A549 (cell line): ENCODE measurements around the gene GNG2. TPM values are rescaled to one million over a fixed set of nuclear protein-coding genes. Genes with fewer than 3 reads are reported as not detected.

Source experiments
- ATAC-seq, 2 experiments: fragments of 200-7000 bp in 1 of 2; fragments of >200 bp in 1 of 2; cut with Nextera tagmentation in 1 of 2; cut with Tn5 transposase in 1 of 2; 3 replicates each; pipeline versions ENCODE4 v1.8.0 to v1.9.1; 2018 to 2020; ENCODE audit warnings: mild to moderate bottlenecking in 1 of 2, moderate library complexity in 1 of 2
- CTCF ChIA-PET: fragments of 300-600 bp; sonication (Branson Sonifier 250); formaldehyde crosslinking; extraction: SDS; loops from one replicate; lab custom pipeline; 2021; ENCODE audit warnings: antibody characterized with exemption, inconsistent platforms; lab: Yijun Ruan, JAX
- POLR2A ChIA-PET: fragments of 350-600 bp; formaldehyde crosslinking; extraction: SDS; loops from one replicate; lab custom pipeline; 2021; ENCODE audit warnings: antibody characterized with exemption, inconsistent platforms; lab: Yijun Ruan, JAX
- DNase-seq, 2 experiments: peaks; one replicate each; pipeline versions ENCODE4 v3.0.0 to v3.0.0-alpha.2; 2011 to 2016; ENCODE audit warnings: low read depth in 1 of 2, low spot score in 1 of 2
- FAIRE-seq: peaks from 2 replicates; lab custom pipeline; 2011; peaks lifted over from hg19 to GRCh38; lab: Jason Lieb, UNC
- H3K27ac ChIP-seq, 2 experiments: fragments of >200 bp; sonication (Bioruptor Twin); formaldehyde crosslinking; 3 replicates each; pipeline ENCODE4 v1.5.1; 2016 to 2017
- H3K4me1 ChIP-seq: fragments of >200 bp; sonication (Bioruptor Twin); formaldehyde crosslinking; 3 replicates; pipeline ENCODE4 v1.6.1; 2016
- H3K4me2 ChIP-seq: fragments of >200 bp; sonication (Bioruptor Twin); formaldehyde crosslinking; 3 replicates; pipeline ENCODE4 v1.6.1; 2016
- H3K4me3 ChIP-seq: fragments of >200 bp; sonication (Bioruptor Twin); formaldehyde crosslinking; 3 replicates; pipeline ENCODE4 v1.5.1; 2016
- H3K9me3 ChIP-seq: fragments of >200 bp; sonication (Bioruptor Twin); formaldehyde crosslinking; 3 replicates; pipeline ENCODE4 v1.6.1; 2016
- CTCF ChIP-seq: fragments of >200 bp; sonication (Bioruptor Twin); formaldehyde crosslinking; IDR thresholded peaks from 3 replicates; pipeline ENCODE4 v1.5.1; 2016
- FOXS1 ChIP-seq: fragments of 250-450 bp; sonication (Bioruptor Pico); IDR thresholded peaks from 2 replicates; pipeline ENCODE4 v1.5.0; 2020; ENCODE audit warnings: mild to moderate bottlenecking, moderate library complexity
- GATA3 ChIP-seq: IDR thresholded peaks from 2 replicates; pipeline ENCODE4 v1.6.1; 2012; ENCODE audit warnings: borderline replicate concordance
- HES2 ChIP-seq: fragments of >200 bp; sonication (Bioruptor Twin); formaldehyde crosslinking; IDR thresholded peaks from 2 replicates; pipeline ENCODE4 v1.6.1; 2016
- HOXA7 ChIP-seq: fragments of 250-450 bp; sonication (Bioruptor Pico); IDR thresholded peaks from 2 replicates; pipeline ENCODE4 v1.5.0; 2020; ENCODE audit warnings: mild to moderate bottlenecking, moderate library complexity
- HOXB13 ChIP-seq: fragments of 250-450 bp; sonication (Bioruptor Pico); IDR thresholded peaks from 2 replicates; pipeline ENCODE4 v1.5.0; 2020; ENCODE audit warnings: low read depth, mild to moderate bottlenecking, moderate library complexity
- HOXB5 ChIP-seq: fragments of 250-450 bp; sonication (Bioruptor Pico); IDR thresholded peaks from 2 replicates; pipeline ENCODE4 v1.5.0; 2020; ENCODE audit warnings: mild to moderate bottlenecking, moderate library complexity
- JUNB ChIP-seq: fragments of >200 bp; sonication (Bioruptor Twin); formaldehyde crosslinking; IDR thresholded peaks from 2 replicates; pipeline ENCODE4 v1.6.1; 2016
- KDM1A ChIP-seq: fragments of 200-600 bp; sonication (generic); IDR thresholded peaks from 2 replicates; pipeline ENCODE4 v1.6.1; 2016; ENCODE audit warnings: low read depth, mild to moderate bottlenecking
- MAFK ChIP-seq: fragments of 450-650 bp; IDR thresholded peaks from 2 replicates; pipeline ENCODE4 v1.6.1; 2014; ENCODE audit not compliant: partially characterized antibody
- MAZ ChIP-seq: fragments of 150-350 bp; IDR thresholded peaks from 2 replicates; pipeline ENCODE4 v1.6.1; 2014; ENCODE audit warnings: antibody characterized with exemption, low read depth, low read length, borderline replicate concordance
- NFE2L2 ChIP-seq: fragments of 150-350 bp; conservative IDR thresholded peaks from 2 replicates; pipeline ENCODE4 v1.6.1; 2014; ENCODE audit warnings: low read length
- PHF8 ChIP-seq: fragments of 200-600 bp; sonication (generic); IDR thresholded peaks from 2 replicates; pipeline ENCODE4 v1.6.1; 2016; ENCODE audit warnings: low read depth, mild to moderate bottlenecking, antibody characterized with exemption, moderate library complexity, borderline replicate concordance
- SMC3 ChIP-seq: fragments of >200 bp; sonication (Bioruptor Twin); formaldehyde crosslinking; IDR thresholded peaks from 3 replicates; pipeline ENCODE4 v1.6.1; 2018; ENCODE audit warnings: inconsistent platforms
- SREBF2 ChIP-seq: fragments of 450-650 bp; IDR thresholded peaks from 2 replicates; pipeline ENCODE4 v1.6.1; 2014; ENCODE audit warnings: mild to moderate bottlenecking, moderate library complexity
- USF2 ChIP-seq: fragments of 450-650 bp; IDR thresholded peaks from 2 replicates; pipeline ENCODE4 v1.6.1; 2014; ENCODE audit warnings: antibody characterized with exemption
- ZC3H11A ChIP-seq: fragments of 450-650 bp; IDR thresholded peaks from 2 replicates; pipeline ENCODE4 v1.6.1; 2014; ENCODE audit warnings: antibody characterized with exemption, mild to moderate bottlenecking
- WGBS: methylation state at CpG from one replicate; pipeline ENCODE4 v1.1.6; 2017; ENCODE audit errors: missing lambda C conversion rate; 5-methylcytosine and 5-hydroxymethylcytosine counted together
- polyA minus RNA-seq: library from RNA; depleted of rRNA, polyadenylated mRNA; stranded (reverse); fragments of >200 nt; gene quantifications from 2 replicates; pipeline ENCODE4 v1.2.3, GENCODE V29; 2011; rRNA and poly(A)+ RNA removed
- polyA plus RNA-seq, 4 experiments: library from polyadenylated mRNA; depleted of rRNA in 3 of 4; stranded (reverse); fragments of >200 nt; fragmentation: RNase III in 1 of 4; extraction: RNeasy Plus Mini Kit Qiagen cat#74134 plus additional on column Dnase treatment in 1 of 4; gene quantifications; 2 replicates in 3 of 4; 3 replicates in 1 of 4; pipeline ENCODE4 v1.2.3, GENCODE V29; 2011 to 2017

Gene GNG2
- polyA plus RNA-seq (2011; rRNA removed) (2.2 and 3.0 TPM in 2 replicates), polyA plus RNA-seq (2017; fragmentation: RNase III; extraction: RNeasy Plus Mini Kit Qiagen cat#74134 plus additional on column Dnase treatment) (1.8 to 2.4 TPM (median 2.1 TPM) in 3 replicates), polyA minus RNA-seq (1.2 and 2.1 TPM in 2 replicates)
- 0.69 and 0.78 TPM in 2 replicates for polyA plus RNA-seq (2012; cell fraction: cytosol; rRNA removed)
- polyA plus RNA-seq (2012; cell fraction: nucleus; rRNA removed) = 0.24 and 0.44 TPM in 2 replicates

- H3K27ac ChIP-seq = peak within 1 kb of the TSS; percentile 58 to 71
- ChIA-PET CTCF (interaction anchor here (0.7 to 4.0 kb wide), 2 partner anchors 32 to 119 kb away, joined by 3 to 21 read pairs; no protein-coding TSS in a partner anchor), POLR2A (interaction anchor here (1.3 kb wide), 1 partner anchor 13 kb away, joined by 4 read pairs; no protein-coding TSS in a partner anchor)
- peak within 1 kb of the TSS; percentile 93 for H3K4me2 ChIP-seq
- H3K9me3 ChIP-seq = no peaks in the 10 kb centered on the region
- DNase-seq = peak; percentile 40 to 56
- no peak for FAIRE-seq
- 16% methylated on average over 22 of the region's 22 CpGs for WGBS
- peak within 1 kb of the TSS; percentile 51 for H3K4me3 ChIP-seq
- TF ChIP-seq HOXA7 (CRISPR knock-in tag) = no peak
- no peak for TF ChIP-seq USF2
- TF ChIP-seq ZC3H11A = no peak
- TF ChIP-seq NFE2L2 = no peak
- TF ChIP-seq SREBF2 = no peak
- no peak for TF ChIP-seq FOXS1 (CRISPR knock-in tag)
- no peak for TF ChIP-seq CTCF
- TF ChIP-seq PHF8 = no peak
- no peak for TF ChIP-seq GATA3
- no peak for TF ChIP-seq HOXB13 (CRISPR knock-in tag)
- TF ChIP-seq JUNB = no peak
- ATAC-seq = peak; percentile 99 to 100
- H3K4me1 ChIP-seq = 0 out of 3 replicates have a peak, but pooled peaks cover 4% of the 10 kb centered on the region
These were observed at the start of gene GNG2 for GRCh38 chr14:51860164-51860824. TSS of gene GNG2 (plus strand) at chr14:51860612. CDS start at chr14:51950679, 90,067 bp downstream.

- TF ChIP-seq MAZ (no peak), HOXB13 (CRISPR knock-in tag) (no peak), HES2 (no peak), KDM1A (no peak), NFE2L2 (no peak), HOXB5 (CRISPR knock-in tag) (no peak)
- TF ChIP-seq, all 56 proteins: peak for 0
- H3K27ac ChIP-seq = no peak overlapping the region
- H3K4me1 ChIP-seq = no peaks in the 10 kb centered on the region
- no peak for FAIRE-seq
- H3K9me3 ChIP-seq = peaks cover 5% of the 10 kb centered on the region; the same call in 1 of the 3 replicates
- POLR2A ChIA-PET = no interaction called here
- DNase-seq = no peak
- no peak overlapping the region for H3K4me3 ChIP-seq
- no peak for ATAC-seq
- CTCF ChIA-PET = interaction anchor here (0.6 to 1.3 kb wide), 2 partner anchors 17 to 172 kb away, joined by 3 read pairs; no protein-coding TSS in a partner anchor
- H3K4me2 ChIP-seq = no peak overlapping the region
These were observed 48.7 kb upstream of the GNG2 start for GRCh38 chr14:51811706-51812105.

- ATAC-seq (no peak), DNase-seq (no peak), FAIRE-seq (no peak)
- Histone ChIP-seq H3K4me2 (no peak overlapping the region), H3K27ac (no peak overlapping the region), H3K9me3 (no peaks in the 10 kb centered on the region), H3K4me1 (no peaks in the 10 kb centered on the region), H3K4me3 (no peak overlapping the region)
- POLR2A ChIA-PET = no interaction called here
- CTCF ChIA-PET = interaction anchor here (1.6 kb wide), 2 partner anchors 15 to 582 kb away, joined by 3 read pairs; no protein-coding TSS in a partner anchor
- WGBS = 64% methylated on average over 15 of the region's 15 CpGs
- no peak for TF ChIP-seq SMC3
- no peak for TF ChIP-seq MAFK
These were observed 44.4 kb upstream of the GNG2 start for GRCh38 chr14:51816031-51816430.
